Chondrocyte (in vitro differentiated cells): ENCODE measurements around the gene TRIM71. TPM values are rescaled to one million over a fixed set of nuclear protein-coding genes. Genes with fewer than 3 reads are reported as not detected.
"Not testable (repeated sequence)": the region's sequence is repeated elsewhere in the genome, so short reads cannot be mapped to it uniquely, and the experiment has no call there.

ENCODE experiments used
- DNase-seq: peaks from one replicate; pipeline ENCODE4 v3.0.0; 2021; ENCODE audit warnings: mixed read lengths, low spot score
- H3K27ac Mint-ChIP-seq: one replicate; pipeline ENCODE4 v1.8.0; 2021; ENCODE audit warnings: mild to moderate bottlenecking, moderate library complexity, mixed read lengths; ENCODE audit not compliant: unreplicated experiment
- H3K27me3 Mint-ChIP-seq: 2 replicates; pipeline ENCODE4 v1.8.0; 2021; ENCODE audit warnings: low read depth, mixed read lengths
- H3K36me3 Mint-ChIP-seq: 2 replicates; pipeline ENCODE4 v1.8.0; 2021; ENCODE audit warnings: low read depth, mixed read lengths
- H3K4me1 Mint-ChIP-seq: 2 replicates; pipeline ENCODE4 v1.8.0; 2021; ENCODE audit warnings: low read depth, mild to moderate bottlenecking, mixed read lengths
- H3K4me3 Mint-ChIP-seq: one replicate; pipeline ENCODE4 v1.8.0; 2021; ENCODE audit warnings: mild to moderate bottlenecking, moderate library complexity, mixed read lengths; ENCODE audit not compliant: unreplicated experiment
- H3K9me3 Mint-ChIP-seq: 2 replicates; pipeline ENCODE4 v1.8.0; 2021; ENCODE audit warnings: low read depth, mixed read lengths
- total RNA-seq: library from RNA; stranded (reverse); gene quantifications from 3 replicates; pipeline ENCODE4 v1.2.1, GENCODE V29; 2021
- TF ChIP-seq, protein P1 (sequence below): fragments of 200-600 bp; sonication (generic); IDR thresholded peaks from 2 replicates; pipeline ENCODE4 v1.5.0; 2021; ENCODE audit warnings: antibody characterized with exemption, mild to moderate bottlenecking, moderate library complexity

TRIM71 gene
- total RNA-seq, 1 donor from 2014 or later, result 0.05 TPM

GRCh38 chr3:32940726-32941125 is 122.9 kb downstream of the TRIM71 start:
- Mint-ChIP-seq H3K4me3 (no peak overlapping the region), H3K36me3 (no peaks in the 10 kb centered on the region), H3K27ac (no peak overlapping the region), H3K27me3 (no peaks in the 10 kb centered on the region), H3K4me1 (peaks cover 4% of the 10 kb centered on the region), H3K9me3 (peaks cover 2% of the 10 kb centered on the region)
- no peak for DNase-seq
- TF ChIP-seq, protein P1, sequence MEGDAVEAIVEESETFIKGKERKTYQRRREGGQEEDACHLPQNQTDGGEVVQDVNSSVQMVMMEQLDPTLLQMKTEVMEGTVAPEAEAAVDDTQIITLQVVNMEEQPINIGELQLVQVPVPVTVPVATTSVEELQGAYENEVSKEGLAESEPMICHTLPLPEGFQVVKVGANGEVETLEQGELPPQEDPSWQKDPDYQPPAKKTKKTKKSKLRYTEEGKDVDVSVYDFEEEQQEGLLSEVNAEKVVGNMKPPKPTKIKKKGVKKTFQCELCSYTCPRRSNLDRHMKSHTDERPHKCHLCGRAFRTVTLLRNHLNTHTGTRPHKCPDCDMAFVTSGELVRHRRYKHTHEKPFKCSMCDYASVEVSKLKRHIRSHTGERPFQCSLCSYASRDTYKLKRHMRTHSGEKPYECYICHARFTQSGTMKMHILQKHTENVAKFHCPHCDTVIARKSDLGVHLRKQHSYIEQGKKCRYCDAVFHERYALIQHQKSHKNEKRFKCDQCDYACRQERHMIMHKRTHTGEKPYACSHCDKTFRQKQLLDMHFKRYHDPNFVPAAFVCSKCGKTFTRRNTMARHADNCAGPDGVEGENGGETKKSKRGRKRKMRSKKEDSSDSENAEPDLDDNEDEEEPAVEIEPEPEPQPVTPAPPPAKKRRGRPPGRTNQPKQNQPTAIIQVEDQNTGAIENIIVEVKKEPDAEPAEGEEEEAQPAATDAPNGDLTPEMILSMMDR, result no peak

- H3K4me3 Mint-ChIP-seq, result no peak overlapping the region
- no peak for DNase-seq
- H3K4me1 Mint-ChIP-seq, result no peaks in the 10 kb centered on the region
- no peaks in the 10 kb centered on the region for H3K9me3 Mint-ChIP-seq
- no peak overlapping the region for H3K27ac Mint-ChIP-seq
- no peaks in the 10 kb centered on the region for H3K27me3 Mint-ChIP-seq
- TF ChIP-seq, protein P1, result no peak
- no peaks in the 10 kb centered on the region for H3K36me3 Mint-ChIP-seq
Measured at GRCh38 chr3:32945136-32945535, 127.3 kb downstream of the TRIM71 start.

- DNase-seq, H3K9me3 Mint-ChIP-seq, H3K36me3 Mint-ChIP-seq, H3K4me1 Mint-ChIP-seq, H3K4me3 Mint-ChIP-seq, H3K27ac Mint-ChIP-seq, H3K27me3 Mint-ChIP-seq: not testable (repeated sequence)
Measured at GRCh38 chr3:32945598-32945997, 127.8 kb downstream of the TRIM71 start.

DNA sequence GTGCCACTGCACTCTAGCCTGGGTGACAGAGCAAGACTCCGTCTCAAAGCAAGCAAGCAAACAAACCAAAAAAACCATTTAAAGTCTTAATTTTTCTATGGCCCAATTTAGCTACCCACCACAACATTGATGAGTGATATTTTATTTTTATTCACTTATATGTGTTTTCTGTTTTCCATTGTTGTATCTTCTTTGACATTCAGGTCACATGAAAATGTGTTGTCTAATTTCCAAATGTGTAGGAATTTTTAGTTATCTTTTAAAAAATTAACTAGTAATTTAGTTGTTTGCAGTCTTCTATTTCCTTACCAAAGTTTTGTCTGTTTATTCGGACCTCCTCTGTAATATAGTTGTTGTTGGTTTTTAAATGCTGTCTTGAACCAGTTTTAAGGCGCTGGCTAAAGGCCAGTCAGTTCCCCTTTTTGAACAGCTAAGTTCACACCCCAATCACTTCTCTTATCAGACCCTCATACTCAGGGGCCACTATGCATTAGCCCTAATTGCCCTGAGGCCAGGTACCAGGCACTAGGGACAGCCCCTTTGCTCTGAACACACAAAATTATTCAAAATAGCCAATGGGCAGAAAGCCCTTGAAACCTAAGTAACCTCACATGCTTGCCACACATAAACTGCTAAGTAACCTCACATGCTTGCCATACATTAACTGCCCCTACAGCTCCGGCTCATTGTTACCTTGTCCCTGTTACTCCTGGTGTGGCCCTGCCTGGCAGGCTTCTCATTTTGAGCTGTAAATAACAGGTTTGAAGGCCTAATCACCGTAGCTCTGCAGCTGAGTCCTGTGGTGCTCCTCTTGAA is 129.4 kb downstream of the TRIM71 start:
- Mint-ChIP-seq H3K27me3 (no peaks in the 10 kb centered on the region), H3K4me3 (no peak overlapping the region), H3K4me1 (no peaks in the 10 kb centered on the region), H3K36me3 (no peaks in the 10 kb centered on the region), H3K27ac (no peak overlapping the region), H3K9me3 (no peaks in the 10 kb centered on the region)
- TF ChIP-seq, protein P1, result no peak
- no peak for DNase-seq

Other genes with a start within 250 kb of the TRIM71 start
- gene DYNC1LI1, start 247.1 kb upstream of the TRIM71 start, total RNA-seq, result 56.9 to 73.1 TPM (median 69.2 TPM) in 3 replicates
- gene CNOT10, start 132.8 kb upstream of the TRIM71 start, total RNA-seq, result 43.6 to 58.0 TPM (median 49.1 TPM) in 3 replicates
- gene CCR4, start 133.6 kb downstream of the TRIM71 start, total RNA-seq, result not detected in 3 replicates